HG03066 (cell line): ENCODE measurements around the gene SYT5.
"Not testable (repeated sequence)": the region's sequence is repeated elsewhere in the genome, so short reads cannot be mapped to it uniquely, and the experiment has no call there.

Experiments
- ATAC-seq: cut with Tn5 transposase; IDR thresholded peaks from one replicate; pipeline ENCODE4 v1.9.1; 2021; ENCODE audit warnings: low read depth; ENCODE audit not compliant: unreplicated experiment

SYT5 gene

GRCh38 chr19:55179606-55180484 is at the start of gene SYT5:
Gene SYT5, minus strand, starts transcription at chr19:55180289. Its CDS starts 1,248 bp downstream, at chr19:55179041.
- ATAC-seq: peak; percentile 14

GRCh38 chr19:55229789-55230182 is 49.7 kb upstream of the SYT5 start:
- no peak for ATAC-seq

GRCh38 chr19:55229145-55229788 is 49.2 kb upstream of the SYT5 start:
- no peak for ATAC-seq

- no peak for ATAC-seq
Measured at GRCh38 chr19:55228403-55229031, 48.4 kb upstream of the SYT5 start, which contains the start of gene TMEM86B. Gene TMEM86B, minus strand, starts transcription at chr19:55228763. Its CDS starts 22 bp downstream, at chr19:55228741.

GRCh38 chr19:55228015-55228391 is 47.9 kb upstream of the SYT5 start:
- ATAC-seq: no peak

- ATAC-seq: no peak
Measured at GRCh38 chr19:55227241-55228014, 47.3 kb upstream of the SYT5 start.

GRCh38 chr19:55226788-55227187 is 46.7 kb upstream of the SYT5 start:
- ATAC-seq: no peak

GRCh38 chr19:55226273-55226672 is 46.2 kb upstream of the SYT5 start:
- ATAC-seq: no peak

GRCh38 chr19:55225415-55225958 is 45.4 kb upstream of the SYT5 start:
- no peak for ATAC-seq

GRCh38 chr19:55224679-55225414 is 44.8 kb upstream of the SYT5 start:
- not testable (repeated sequence) for ATAC-seq

- ATAC-seq: no peak
Measured at GRCh38 chr19:55224038-55224665, 44.1 kb upstream of the SYT5 start.

GRCh38 chr19:55223291-55224037 is 43.4 kb upstream of the SYT5 start:
- ATAC-seq: no peak

- ATAC-seq: no peak
Measured at GRCh38 chr19:55220525-55220924, 40.4 kb upstream of the SYT5 start.

GRCh38 chr19:55216461-55217198 is 36.5 kb upstream of the SYT5 start:
- no peak for ATAC-seq

- ATAC-seq: no peak
Measured at GRCh38 chr19:55213547-55213946, 33.5 kb upstream of the SYT5 start.

GRCh38 chr19:55212447-55212846 is 32.4 kb upstream of the SYT5 start:
- ATAC-seq: no peak

- ATAC-seq: no peak
Measured at GRCh38 chr19:55209693-55210472, 29.8 kb upstream of the SYT5 start.
